ENCODE results near the gene NUCKS1.

NUCKS1 gene

GRCh38 chr1:205693421-205693991 lies 56.5 kb downstream of the NUCKS1 start:
- DNase-seq (ENCODE audit: low spot score), result no peak
- TF ChIP-seq, protein P1, sequence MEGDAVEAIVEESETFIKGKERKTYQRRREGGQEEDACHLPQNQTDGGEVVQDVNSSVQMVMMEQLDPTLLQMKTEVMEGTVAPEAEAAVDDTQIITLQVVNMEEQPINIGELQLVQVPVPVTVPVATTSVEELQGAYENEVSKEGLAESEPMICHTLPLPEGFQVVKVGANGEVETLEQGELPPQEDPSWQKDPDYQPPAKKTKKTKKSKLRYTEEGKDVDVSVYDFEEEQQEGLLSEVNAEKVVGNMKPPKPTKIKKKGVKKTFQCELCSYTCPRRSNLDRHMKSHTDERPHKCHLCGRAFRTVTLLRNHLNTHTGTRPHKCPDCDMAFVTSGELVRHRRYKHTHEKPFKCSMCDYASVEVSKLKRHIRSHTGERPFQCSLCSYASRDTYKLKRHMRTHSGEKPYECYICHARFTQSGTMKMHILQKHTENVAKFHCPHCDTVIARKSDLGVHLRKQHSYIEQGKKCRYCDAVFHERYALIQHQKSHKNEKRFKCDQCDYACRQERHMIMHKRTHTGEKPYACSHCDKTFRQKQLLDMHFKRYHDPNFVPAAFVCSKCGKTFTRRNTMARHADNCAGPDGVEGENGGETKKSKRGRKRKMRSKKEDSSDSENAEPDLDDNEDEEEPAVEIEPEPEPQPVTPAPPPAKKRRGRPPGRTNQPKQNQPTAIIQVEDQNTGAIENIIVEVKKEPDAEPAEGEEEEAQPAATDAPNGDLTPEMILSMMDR (IDR thresholded peaks at IDR 0.05; ENCODE audit: extremely low read depth, missing control alignments), result no peak

GRCh38 chr1:205692423-205692822 lies 57.6 kb downstream of the NUCKS1 start:
- TF ChIP-seq, protein P1 (IDR thresholded peaks at IDR 0.05; ENCODE audit: extremely low read depth, missing control alignments), result no peak
- no peak for DNase-seq (ENCODE audit: low spot score)

DNA sequence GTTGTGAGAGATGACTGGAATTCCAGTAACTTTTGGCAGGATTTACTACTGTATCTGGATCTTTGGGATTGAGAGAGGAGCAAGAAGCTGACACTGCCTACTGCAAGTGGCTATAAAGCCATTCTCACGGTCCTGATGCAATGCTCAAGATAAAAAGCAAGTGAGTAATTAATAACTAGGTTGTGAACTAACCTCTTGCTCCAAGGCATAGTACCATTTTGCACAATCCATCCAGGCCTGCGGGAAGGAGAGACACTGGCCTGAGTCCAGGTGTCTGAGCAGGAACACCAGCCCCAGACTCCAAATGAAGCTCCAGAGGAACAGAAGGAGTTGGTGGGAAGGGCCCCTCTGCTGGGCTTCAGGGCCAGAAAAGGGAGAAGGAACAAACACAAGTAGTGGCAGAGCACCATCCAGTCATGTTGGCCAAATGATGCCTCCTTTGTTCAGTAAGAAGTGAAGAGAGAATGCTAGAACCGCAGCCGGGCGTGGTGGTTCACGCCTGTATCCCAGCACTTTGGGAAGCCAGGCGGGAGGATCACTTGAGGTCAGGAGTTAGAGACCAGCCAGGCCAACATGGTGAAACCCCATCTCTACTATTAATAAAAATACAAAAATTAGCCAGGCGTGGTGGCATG lies 59.7 kb downstream of the NUCKS1 start:
- TF ChIP-seq, protein P1 (IDR thresholded peaks at IDR 0.05; ENCODE audit: extremely low read depth, missing control alignments), result no peak
- no peak for DNase-seq (ENCODE audit: low spot score)

DNA sequence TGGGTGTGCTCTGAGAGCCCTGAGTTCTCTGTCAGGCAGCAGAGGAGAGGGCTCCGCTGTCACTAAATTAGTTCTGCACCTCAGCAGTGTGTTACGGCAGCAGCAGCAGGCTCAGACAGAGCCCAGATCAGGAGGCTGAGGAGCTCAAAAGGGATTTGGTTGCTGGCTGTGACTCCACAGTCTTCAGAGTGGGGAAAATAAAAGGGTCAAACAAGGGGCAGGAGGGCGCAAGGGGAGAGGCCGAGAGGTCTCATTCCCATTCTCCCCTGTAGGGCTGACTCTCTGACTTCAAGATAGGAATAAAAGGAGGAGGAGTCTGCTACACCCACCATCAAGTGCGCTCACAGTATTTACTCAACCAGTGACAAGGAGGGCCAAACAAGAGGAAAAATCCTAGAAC lies 60.5 kb downstream of the NUCKS1 start:
- TF ChIP-seq, protein P1 (IDR thresholded peaks at IDR 0.05; ENCODE audit: extremely low read depth, missing control alignments), result no peak

GRCh38 chr1:205688171-205689080 lies 61.6 kb downstream of the NUCKS1 start:
- TF ChIP-seq, protein P1 (IDR thresholded peaks at IDR 0.05; ENCODE audit: extremely low read depth, missing control alignments), result no peak
- DNase-seq (ENCODE audit: low spot score), result no peak

More for the DNA sequence above, 60.5 kb downstream of the NUCKS1 start:
- DNase-seq (ENCODE audit: low spot score), result no peak

DNA sequence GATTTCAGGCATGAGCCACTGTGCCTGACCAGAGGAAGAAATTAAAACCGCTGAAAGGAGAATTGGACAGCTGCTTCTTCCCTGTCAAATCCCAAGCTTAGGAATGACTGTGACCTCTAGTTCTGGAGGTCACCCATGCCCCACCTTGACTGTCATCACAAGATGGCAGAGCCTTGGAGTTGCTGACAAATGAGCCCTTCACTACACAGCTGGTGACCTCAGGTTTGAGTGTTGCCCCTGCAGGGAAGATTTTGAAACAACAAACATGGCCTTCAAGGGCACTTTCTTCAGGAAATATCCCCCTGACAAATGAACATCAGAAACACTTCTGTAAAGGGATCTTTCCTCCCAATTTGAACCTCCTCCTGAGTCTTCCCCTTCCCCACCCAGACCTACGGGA lies 62.7 kb downstream of the NUCKS1 start:
- TF ChIP-seq, protein P1 (IDR thresholded peaks at IDR 0.05; ENCODE audit: extremely low read depth, missing control alignments), result no peak

GRCh38 chr1:205681364-205681763 lies 68.6 kb downstream of the NUCKS1 start:
- DNase-seq (ENCODE audit: low spot score), result no peak
- TF ChIP-seq, protein P1 (IDR thresholded peaks at IDR 0.05; ENCODE audit: extremely low read depth, missing control alignments), result no peak

More for the DNA sequence above, 62.7 kb downstream of the NUCKS1 start:
- no peak for DNase-seq (ENCODE audit: low spot score)

All from GM20000 (cell line).